ENCODE results near the gene CLCN5. TPM values are rescaled to one million over a fixed set of nuclear protein-coding genes. Genes with fewer than 3 reads are reported as not detected.

CLCN5 gene
- total RNA-seq, 6 experiments from 2014 or later, result 1.7 to 4.0 (median 2.4) TPM

DNA sequence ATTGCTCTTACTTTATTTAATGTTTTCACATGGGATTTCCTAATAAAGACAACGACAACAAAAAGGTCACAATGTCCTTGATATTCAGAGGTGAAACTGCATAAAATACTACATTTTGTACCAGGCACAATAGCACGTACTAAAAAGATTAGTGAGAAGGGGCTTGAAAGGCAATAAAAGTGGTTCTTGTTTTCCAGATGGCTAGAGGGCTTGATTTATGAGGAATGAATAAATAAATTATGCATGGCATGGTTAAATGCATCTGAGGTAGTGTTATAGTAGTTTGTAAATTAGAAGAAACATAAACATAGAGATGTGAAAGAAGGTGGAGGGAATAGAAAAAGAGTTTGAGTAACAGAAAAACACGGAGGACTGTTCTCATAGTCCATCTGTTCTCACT, 123.4 kb downstream of the CLCN5 start:
- Mint-ChIP-seq H3K27ac (no peak overlapping the region), H3K27me3 (ENCODE audit: insufficient read depth) (no peaks in the 10 kb centered on the region; the same call in 1 of the 2 replicates), H3K9me3 (no peaks in the 10 kb centered on the region), H3K4me3 (no peak overlapping the region), H3K36me3 (ENCODE audit: low read depth) (no peaks in the 10 kb centered on the region), H3K4me1 (ENCODE audit: low read depth) (no peaks in the 10 kb centered on the region)
- TF ChIP-seq, protein P1, sequence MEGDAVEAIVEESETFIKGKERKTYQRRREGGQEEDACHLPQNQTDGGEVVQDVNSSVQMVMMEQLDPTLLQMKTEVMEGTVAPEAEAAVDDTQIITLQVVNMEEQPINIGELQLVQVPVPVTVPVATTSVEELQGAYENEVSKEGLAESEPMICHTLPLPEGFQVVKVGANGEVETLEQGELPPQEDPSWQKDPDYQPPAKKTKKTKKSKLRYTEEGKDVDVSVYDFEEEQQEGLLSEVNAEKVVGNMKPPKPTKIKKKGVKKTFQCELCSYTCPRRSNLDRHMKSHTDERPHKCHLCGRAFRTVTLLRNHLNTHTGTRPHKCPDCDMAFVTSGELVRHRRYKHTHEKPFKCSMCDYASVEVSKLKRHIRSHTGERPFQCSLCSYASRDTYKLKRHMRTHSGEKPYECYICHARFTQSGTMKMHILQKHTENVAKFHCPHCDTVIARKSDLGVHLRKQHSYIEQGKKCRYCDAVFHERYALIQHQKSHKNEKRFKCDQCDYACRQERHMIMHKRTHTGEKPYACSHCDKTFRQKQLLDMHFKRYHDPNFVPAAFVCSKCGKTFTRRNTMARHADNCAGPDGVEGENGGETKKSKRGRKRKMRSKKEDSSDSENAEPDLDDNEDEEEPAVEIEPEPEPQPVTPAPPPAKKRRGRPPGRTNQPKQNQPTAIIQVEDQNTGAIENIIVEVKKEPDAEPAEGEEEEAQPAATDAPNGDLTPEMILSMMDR (IDR thresholded peaks at IDR 0.05), result no peak
- no peak for DNase-seq

DNA sequence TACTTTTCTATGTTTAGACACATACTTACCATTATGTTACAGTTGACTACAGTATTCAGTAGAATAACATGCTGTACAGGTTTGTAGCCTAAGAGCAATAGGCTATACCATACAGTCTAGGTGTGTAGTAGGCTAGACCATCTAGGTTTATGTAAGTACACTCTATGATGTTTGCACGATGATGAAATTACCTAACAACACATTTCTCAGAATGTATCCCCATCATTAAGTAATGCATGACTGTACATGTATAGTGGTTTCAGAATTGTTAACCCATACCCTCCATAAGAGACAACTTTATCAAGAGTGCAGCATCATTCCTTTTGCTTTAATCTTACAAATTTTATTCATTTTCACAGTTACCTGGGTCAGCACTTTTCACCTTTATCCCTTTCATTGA, 126.8 kb downstream of the CLCN5 start:
- H3K27ac Mint-ChIP-seq, result no peak overlapping the region
- H3K4me1 Mint-ChIP-seq (ENCODE audit: low read depth), result no peaks in the 10 kb centered on the region
- DNase-seq, result no peak
- H3K36me3 Mint-ChIP-seq (ENCODE audit: low read depth), result no peaks in the 10 kb centered on the region
- TF ChIP-seq, protein P1 (IDR thresholded peaks at IDR 0.05), result no peak
- no peak overlapping the region for H3K4me3 Mint-ChIP-seq
- no peaks in the 10 kb centered on the region for H3K27me3 Mint-ChIP-seq (ENCODE audit: insufficient read depth)
- H3K9me3 Mint-ChIP-seq, result no peaks in the 10 kb centered on the region

DNA sequence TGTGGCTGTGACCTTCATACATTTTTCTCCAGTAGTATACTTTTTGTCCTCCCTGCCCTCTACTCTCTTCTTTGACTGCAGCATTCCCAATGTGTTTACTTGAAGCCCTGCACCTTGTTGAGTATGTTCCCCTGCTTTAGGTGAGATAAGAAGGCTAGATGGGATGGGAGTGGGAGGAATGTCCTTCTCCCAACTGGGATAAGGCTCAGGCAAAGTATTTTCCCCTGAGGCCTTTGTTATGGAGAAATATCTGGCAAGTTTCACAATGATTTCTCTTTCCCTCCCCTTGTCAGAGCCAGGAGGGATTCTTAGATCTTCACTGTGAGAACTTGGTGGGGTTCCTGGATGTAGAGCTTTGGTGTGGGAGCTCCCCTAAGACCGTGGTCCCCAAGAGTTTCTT, 131.8 kb downstream of the CLCN5 start:
- DNase-seq, result no peak
- H3K4me1 Mint-ChIP-seq (ENCODE audit: low read depth), result no peaks in the 10 kb centered on the region
- H3K36me3 Mint-ChIP-seq (ENCODE audit: low read depth), result no peaks in the 10 kb centered on the region
- no peaks in the 10 kb centered on the region for H3K27me3 Mint-ChIP-seq (ENCODE audit: insufficient read depth)
- H3K4me3 Mint-ChIP-seq, result no peak overlapping the region
- no peak overlapping the region for H3K27ac Mint-ChIP-seq
- no peaks in the 10 kb centered on the region for H3K9me3 Mint-ChIP-seq
- TF ChIP-seq, protein P1 (IDR thresholded peaks at IDR 0.05), result no peak

DNA sequence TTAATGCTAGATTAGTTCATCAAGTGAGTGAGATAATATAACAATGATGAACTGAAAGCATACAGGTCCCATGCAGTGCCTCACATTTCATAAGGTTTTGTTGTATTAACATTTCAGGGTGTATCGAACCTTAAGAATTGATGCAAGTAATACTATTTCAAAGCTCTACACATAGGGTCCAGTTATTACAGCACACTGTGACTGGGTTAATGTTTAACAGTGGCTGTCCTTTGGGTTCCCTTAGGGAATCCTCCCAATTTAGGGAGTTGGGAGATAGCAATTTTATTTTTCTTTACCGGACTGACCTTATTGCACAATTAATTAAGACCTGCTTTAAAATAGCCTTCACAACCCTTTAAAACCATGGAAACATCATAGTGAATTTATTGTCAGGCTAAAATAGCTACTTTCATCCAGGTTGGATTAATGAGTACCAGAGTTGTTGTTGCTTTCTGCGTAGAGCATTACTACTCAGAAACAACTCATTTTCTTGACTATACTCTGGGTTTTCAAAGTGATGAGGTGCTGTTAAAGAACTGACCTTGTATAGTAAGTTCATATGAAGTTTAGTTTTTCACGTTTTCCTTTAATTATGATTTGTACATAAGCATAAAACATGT, 144.0 kb downstream of the CLCN5 start:
- TF ChIP-seq, protein P1 (IDR thresholded peaks at IDR 0.05), result no peak
- H3K36me3 Mint-ChIP-seq (ENCODE audit: low read depth), result no peaks in the 10 kb centered on the region
- H3K4me1 Mint-ChIP-seq (ENCODE audit: low read depth), result no peaks in the 10 kb centered on the region
- DNase-seq, result no peak
- no peaks in the 10 kb centered on the region for H3K9me3 Mint-ChIP-seq
- no peak overlapping the region for H3K4me3 Mint-ChIP-seq
- H3K27ac Mint-ChIP-seq, result no peak overlapping the region
- no peaks in the 10 kb centered on the region for H3K27me3 Mint-ChIP-seq (ENCODE audit: insufficient read depth)

DNA sequence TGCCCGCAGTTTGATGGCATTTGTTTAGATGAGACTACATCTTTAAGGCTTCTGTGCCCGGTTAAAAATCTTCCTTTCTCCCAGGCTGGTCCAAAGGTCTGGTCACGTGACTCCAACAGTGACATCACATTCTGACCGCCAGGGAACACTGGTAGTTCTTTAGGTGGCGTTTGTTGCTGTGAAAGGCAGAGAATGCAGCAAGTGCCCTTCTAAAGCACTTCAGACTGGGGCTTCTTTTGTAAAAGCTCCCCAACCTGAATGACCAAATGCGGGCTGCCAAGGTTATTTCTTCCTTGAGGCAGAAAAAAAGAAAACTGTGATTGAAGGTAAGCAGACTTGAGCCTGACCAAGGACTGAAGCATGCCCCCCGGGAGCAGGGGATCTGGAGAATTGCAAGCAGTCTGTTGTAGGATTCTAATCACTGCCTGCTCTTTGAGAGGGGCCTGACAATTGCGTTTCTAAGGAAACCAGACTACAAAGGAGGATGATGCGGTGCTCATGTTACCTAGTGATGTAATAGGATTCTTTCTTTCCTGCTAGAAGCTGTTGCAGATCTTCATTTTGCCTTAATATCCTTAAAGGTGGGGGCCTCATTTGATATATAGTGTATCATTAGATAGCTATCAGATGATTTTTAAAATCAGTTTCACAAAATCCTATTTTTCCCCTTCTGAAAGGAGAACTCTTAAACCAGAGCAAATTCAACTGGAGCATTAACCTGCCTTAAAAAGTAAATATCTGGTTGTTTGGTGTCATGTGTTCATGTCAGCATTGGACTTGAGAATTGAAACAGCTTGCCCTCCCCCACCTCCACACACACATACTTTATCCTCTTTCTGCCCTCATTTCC, 145.3 kb downstream of the CLCN5 start:
- no peaks in the 10 kb centered on the region for H3K27me3 Mint-ChIP-seq (ENCODE audit: insufficient read depth)
- H3K9me3 Mint-ChIP-seq, result no peaks in the 10 kb centered on the region
- TF ChIP-seq, protein P1 (IDR thresholded peaks at IDR 0.05), result no peak
- no peak overlapping the region for H3K4me3 Mint-ChIP-seq
- no peak overlapping the region for H3K27ac Mint-ChIP-seq
- H3K36me3 Mint-ChIP-seq (ENCODE audit: low read depth), result no peaks in the 10 kb centered on the region
- DNase-seq, result no peak
- no peaks in the 10 kb centered on the region for H3K4me1 Mint-ChIP-seq (ENCODE audit: low read depth)

All from HFFc6 (cell line).